Measurements from ENCODE around the gene CENPA. TPM values are rescaled to one million over a fixed set of nuclear protein-coding genes. Genes with fewer than 3 reads are reported as not detected.
"Not testable (repeated sequence)": the region's sequence is repeated elsewhere in the genome, so short reads cannot be mapped to it uniquely, and the experiment has no call there.

CENPA gene
- total and polyA plus RNA-seq, 2 donors: 4.2 to 25.6 TPM

GRCh38 chr2:26811791-26812694 is 26.2 kb downstream of the CENPA start:
- WGBS: 93% methylated on average over 14 of the region's 14 CpGs
- Histone ChIP-seq H3K9me3 (ENCODE audit: control insufficient read depth in 2 of 2, insufficient read depth in 1 of 2, low read length in 1 of 2) (peaks cover 0 to 4% of the 10 kb centered on the region in 2 donors), H3K27ac (ENCODE audit: low read depth in 1 of 2, low read length in 1 of 2) (no peak overlapping the region), H3K27me3 (ENCODE audit: control insufficient read depth in 2 of 2, insufficient read depth in 1 of 2, low read length in 1 of 2) (peaks cover 0 to 10% of the 10 kb centered on the region in 2 donors), H3K4me3 (ENCODE audit: low read length in 2 of 2) (no peak overlapping the region), H3K4me1 (ENCODE audit: control insufficient read depth in 2 of 2, insufficient read depth in 2 of 2, low read length in 2 of 2) (peaks cover 15 to 27% of the 10 kb centered on the region in 2 donors), H3K36me3 (ENCODE audit: control insufficient read depth in 2 of 2, insufficient read depth in 2 of 2, low read length in 1 of 2) (no peaks in the 10 kb centered on the region)
- no peak for DNase-seq (ENCODE audit: low read depth in 6 of 9, low spot score in 9 of 9)

- H3K4me3 ChIP-seq (ENCODE audit: low read length in 2 of 2): no peak overlapping the region
- H3K27me3 ChIP-seq (ENCODE audit: control insufficient read depth in 2 of 2, insufficient read depth in 1 of 2, low read length in 1 of 2): peaks cover 0 to 12% of the 10 kb centered on the region in 2 donors
- 95% methylated on average over 3 of the region's 3 CpGs for WGBS
Measured at GRCh38 chr2:26812731-26813130, 26.9 kb downstream of the CENPA start.

GRCh38 chr2:26814072-26814765 is 28.4 kb downstream of the CENPA start:
- H3K9me3 ChIP-seq (ENCODE audit: control insufficient read depth in 2 of 2, insufficient read depth in 1 of 2, low read length in 1 of 2); H3K4me3 ChIP-seq (ENCODE audit: low read length in 2 of 2); H3K27ac ChIP-seq (ENCODE audit: low read depth in 1 of 2, low read length in 1 of 2); DNase-seq (ENCODE audit: low read depth in 6 of 9, low spot score in 9 of 9); H3K36me3 ChIP-seq (ENCODE audit: control insufficient read depth in 2 of 2, insufficient read depth in 2 of 2, low read length in 1 of 2): not testable (repeated sequence)
- 97% methylated on average over 52 of the region's 52 CpGs for WGBS
- Histone ChIP-seq H3K27me3 (ENCODE audit: control insufficient read depth in 2 of 2, insufficient read depth in 1 of 2, low read length in 1 of 2) (peaks cover 0 to 19% of the 10 kb centered on the region in 2 donors), H3K4me1 (ENCODE audit: control insufficient read depth in 2 of 2, insufficient read depth in 2 of 2, low read length in 2 of 2) (peaks cover 15 to 23% of the 10 kb centered on the region in 2 donors)

More at GRCh38 chr2:26812731-26813130, 26.9 kb downstream of the CENPA start:
- H3K4me1 ChIP-seq (ENCODE audit: control insufficient read depth in 2 of 2, insufficient read depth in 2 of 2, low read length in 2 of 2): peaks cover 15 to 27% of the 10 kb centered on the region in 2 donors
- DNase-seq (ENCODE audit: low read depth in 6 of 9, low spot score in 9 of 9): no peak
- peaks cover 0 to 4% of the 10 kb centered on the region in 2 donors for H3K9me3 ChIP-seq (ENCODE audit: control insufficient read depth in 2 of 2, insufficient read depth in 1 of 2, low read length in 1 of 2)
- H3K36me3 ChIP-seq (ENCODE audit: control insufficient read depth in 2 of 2, insufficient read depth in 2 of 2, low read length in 1 of 2): no peaks in the 10 kb centered on the region
- H3K27ac ChIP-seq (ENCODE audit: low read depth in 1 of 2, low read length in 1 of 2): no peak overlapping the region

- Histone ChIP-seq H3K27me3 (ENCODE audit: control insufficient read depth in 2 of 2, insufficient read depth in 1 of 2, low read length in 1 of 2) (peaks cover 0 to 23% of the 10 kb centered on the region in 2 donors), H3K36me3 (ENCODE audit: control insufficient read depth in 2 of 2, insufficient read depth in 2 of 2, low read length in 1 of 2) (no peaks in the 10 kb centered on the region), H3K4me3 (ENCODE audit: low read length in 2 of 2) (no peak overlapping the region), H3K27ac (ENCODE audit: low read depth in 1 of 2, low read length in 1 of 2) (no peak overlapping the region), H3K4me1 (ENCODE audit: control insufficient read depth in 2 of 2, insufficient read depth in 2 of 2, low read length in 2 of 2) (peaks cover 0 to under 1% of the 10 kb centered on the region in 2 donors), H3K9me3 (ENCODE audit: control insufficient read depth in 2 of 2, insufficient read depth in 1 of 2, low read length in 1 of 2) (peaks cover 0 to 4% of the 10 kb centered on the region in 2 donors)
- DNase-seq (ENCODE audit: low read depth in 6 of 9, low spot score in 9 of 9): no peak
- WGBS: 72% methylated on average over 3 of the region's 3 CpGs
Measured at GRCh38 chr2:26816893-26817292, 31.0 kb downstream of the CENPA start.

GRCh38 chr2:26818255-26818654 is 32.4 kb downstream of the CENPA start:
- no peak overlapping the region for H3K4me3 ChIP-seq (ENCODE audit: low read length in 2 of 2)
- H3K9me3 ChIP-seq (ENCODE audit: control insufficient read depth in 2 of 2, insufficient read depth in 1 of 2, low read length in 1 of 2): peaks cover 0 to 4% of the 10 kb centered on the region in 2 donors
- H3K4me1 ChIP-seq (ENCODE audit: control insufficient read depth in 2 of 2, insufficient read depth in 2 of 2, low read length in 2 of 2): no peaks in the 10 kb centered on the region
- no peak overlapping the region for H3K27ac ChIP-seq (ENCODE audit: low read depth in 1 of 2, low read length in 1 of 2)
- DNase-seq (ENCODE audit: low read depth in 6 of 9, low spot score in 9 of 9): no peak
- WGBS: 96% methylated on average over 5 of the region's 5 CpGs
- H3K36me3 ChIP-seq (ENCODE audit: control insufficient read depth in 2 of 2, insufficient read depth in 2 of 2, low read length in 1 of 2): no peaks in the 10 kb centered on the region
- H3K27me3 ChIP-seq (ENCODE audit: control insufficient read depth in 2 of 2, insufficient read depth in 1 of 2, low read length in 1 of 2): peaks cover 0 to 23% of the 10 kb centered on the region in 2 donors

- no peak for DNase-seq (ENCODE audit: low read depth in 6 of 9, low spot score in 9 of 9)
- Histone ChIP-seq H3K36me3 (ENCODE audit: control insufficient read depth in 2 of 2, insufficient read depth in 2 of 2, low read length in 1 of 2) (no peaks in the 10 kb centered on the region), H3K9me3 (ENCODE audit: control insufficient read depth in 2 of 2, insufficient read depth in 1 of 2, low read length in 1 of 2) (peaks cover 0 to 4% of the 10 kb centered on the region in 2 donors), H3K27ac (ENCODE audit: low read depth in 1 of 2, low read length in 1 of 2) (no peak overlapping the region), H3K27me3 (ENCODE audit: control insufficient read depth in 2 of 2, insufficient read depth in 1 of 2, low read length in 1 of 2) (peaks cover 0 to 23% of the 10 kb centered on the region in 2 donors), H3K4me3 (ENCODE audit: low read length in 2 of 2) (no peak overlapping the region), H3K4me1 (ENCODE audit: control insufficient read depth in 2 of 2, insufficient read depth in 2 of 2, low read length in 2 of 2) (no peaks in the 10 kb centered on the region)
- 89% methylated on average over 6 of the region's 6 CpGs for WGBS
Measured at GRCh38 chr2:26818972-26819371, 33.1 kb downstream of the CENPA start.

- 96% methylated on average over 7 of the region's 7 CpGs for WGBS
- H3K27ac ChIP-seq (ENCODE audit: low read depth in 1 of 2, low read length in 1 of 2): no peak overlapping the region
Measured at GRCh38 chr2:26820932-26821331, 35.1 kb downstream of the CENPA start.

GRCh38 chr2:26822877-26823276 is 37.0 kb downstream of the CENPA start:
- H3K27ac ChIP-seq (ENCODE audit: low read depth in 1 of 2, low read length in 1 of 2): no peak overlapping the region
- no peaks in the 10 kb centered on the region for H3K9me3 ChIP-seq (ENCODE audit: control insufficient read depth in 2 of 2, insufficient read depth in 1 of 2, low read length in 1 of 2)
- H3K36me3 ChIP-seq (ENCODE audit: control insufficient read depth in 2 of 2, insufficient read depth in 2 of 2, low read length in 1 of 2): no peaks in the 10 kb centered on the region
- no peak for DNase-seq (ENCODE audit: low read depth in 6 of 9, low spot score in 9 of 9)
- 89% methylated on average over 6 of the region's 6 CpGs for WGBS
- peaks cover 0 to 10% of the 10 kb centered on the region in 2 donors for H3K27me3 ChIP-seq (ENCODE audit: control insufficient read depth in 2 of 2, insufficient read depth in 1 of 2, low read length in 1 of 2)
- no peak overlapping the region for H3K4me3 ChIP-seq (ENCODE audit: low read length in 2 of 2)
- H3K4me1 ChIP-seq (ENCODE audit: control insufficient read depth in 2 of 2, insufficient read depth in 2 of 2, low read length in 2 of 2): no peaks in the 10 kb centered on the region

More at GRCh38 chr2:26820932-26821331, 35.1 kb downstream of the CENPA start:
- no peak for DNase-seq (ENCODE audit: low read depth in 6 of 9, low spot score in 9 of 9)
- Histone ChIP-seq H3K4me3 (ENCODE audit: low read length in 2 of 2) (no peak overlapping the region), H3K27me3 (ENCODE audit: control insufficient read depth in 2 of 2, insufficient read depth in 1 of 2, low read length in 1 of 2) (peaks cover 0 to 19% of the 10 kb centered on the region in 2 donors), H3K36me3 (ENCODE audit: control insufficient read depth in 2 of 2, insufficient read depth in 2 of 2, low read length in 1 of 2) (no peaks in the 10 kb centered on the region), H3K9me3 (ENCODE audit: control insufficient read depth in 2 of 2, insufficient read depth in 1 of 2, low read length in 1 of 2) (no peaks in the 10 kb centered on the region), H3K4me1 (ENCODE audit: control insufficient read depth in 2 of 2, insufficient read depth in 2 of 2, low read length in 2 of 2) (no peaks in the 10 kb centered on the region)

Data from thymus (tissue), 11 donors.